Sigmoid colon (tissue), 4 donors: ENCODE results near the gene MECR.

Experiments
- EP300 ChIP-seq, 4 donors: sonication (generic); formaldehyde crosslinking; IDR thresholded peaks; one replicate each; pipeline ENCODE4 v1.6.1; 2017; ENCODE audit warnings: antibody characterized with exemption in 4 of 4
- TF ChIP-seq, protein P1 (sequence below), 4 experiments: fragments of 450-650 bp in 3 of 4; fragments of 200-600 bp in 1 of 4; IDR thresholded peaks; one replicate each; pipeline ENCODE4 v1.5.1; 2016 to 2019; ENCODE audit warnings: antibody characterized with exemption in 4 of 4, mild to moderate bottlenecking in 3 of 4, moderate library complexity in 2 of 4

GRCh38 chr1:29237129-29237821 lies 6.5 kb upstream of the MECR start:
- TF ChIP-seq EP300 (IDR thresholded peaks at IDR 0.05): no peak
- TF ChIP-seq, protein P1, sequence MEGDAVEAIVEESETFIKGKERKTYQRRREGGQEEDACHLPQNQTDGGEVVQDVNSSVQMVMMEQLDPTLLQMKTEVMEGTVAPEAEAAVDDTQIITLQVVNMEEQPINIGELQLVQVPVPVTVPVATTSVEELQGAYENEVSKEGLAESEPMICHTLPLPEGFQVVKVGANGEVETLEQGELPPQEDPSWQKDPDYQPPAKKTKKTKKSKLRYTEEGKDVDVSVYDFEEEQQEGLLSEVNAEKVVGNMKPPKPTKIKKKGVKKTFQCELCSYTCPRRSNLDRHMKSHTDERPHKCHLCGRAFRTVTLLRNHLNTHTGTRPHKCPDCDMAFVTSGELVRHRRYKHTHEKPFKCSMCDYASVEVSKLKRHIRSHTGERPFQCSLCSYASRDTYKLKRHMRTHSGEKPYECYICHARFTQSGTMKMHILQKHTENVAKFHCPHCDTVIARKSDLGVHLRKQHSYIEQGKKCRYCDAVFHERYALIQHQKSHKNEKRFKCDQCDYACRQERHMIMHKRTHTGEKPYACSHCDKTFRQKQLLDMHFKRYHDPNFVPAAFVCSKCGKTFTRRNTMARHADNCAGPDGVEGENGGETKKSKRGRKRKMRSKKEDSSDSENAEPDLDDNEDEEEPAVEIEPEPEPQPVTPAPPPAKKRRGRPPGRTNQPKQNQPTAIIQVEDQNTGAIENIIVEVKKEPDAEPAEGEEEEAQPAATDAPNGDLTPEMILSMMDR (IDR thresholded peaks at IDR 0.05): no peak
